Coronary artery (tissue), 2 donors: ENCODE results near the gene NANOS1.

Experiments
- DNase-seq: peaks from one replicate; pipeline ENCODE4 v3.0.0-alpha.2; 2017; ENCODE audit warnings: low spot score
- H3K27ac ChIP-seq, 2 donors: fragments of 200-600 bp; sonication (generic); one replicate each; pipeline ENCODE4 v1.5.1; 2016 to 2019
- H3K4me3 ChIP-seq: fragments of 200-600 bp; sonication (generic); 2 replicates; pipeline ENCODE4 v1.5.1; 2016; ENCODE audit warnings: mild to moderate bottlenecking, moderate library complexity
- CTCF ChIP-seq: fragments of 200-600 bp; sonication (generic); IDR thresholded peaks from one replicate; pipeline ENCODE4 v1.5.1; 2019; ENCODE audit warnings: antibody characterized with exemption

Gene NANOS1

DNA sequence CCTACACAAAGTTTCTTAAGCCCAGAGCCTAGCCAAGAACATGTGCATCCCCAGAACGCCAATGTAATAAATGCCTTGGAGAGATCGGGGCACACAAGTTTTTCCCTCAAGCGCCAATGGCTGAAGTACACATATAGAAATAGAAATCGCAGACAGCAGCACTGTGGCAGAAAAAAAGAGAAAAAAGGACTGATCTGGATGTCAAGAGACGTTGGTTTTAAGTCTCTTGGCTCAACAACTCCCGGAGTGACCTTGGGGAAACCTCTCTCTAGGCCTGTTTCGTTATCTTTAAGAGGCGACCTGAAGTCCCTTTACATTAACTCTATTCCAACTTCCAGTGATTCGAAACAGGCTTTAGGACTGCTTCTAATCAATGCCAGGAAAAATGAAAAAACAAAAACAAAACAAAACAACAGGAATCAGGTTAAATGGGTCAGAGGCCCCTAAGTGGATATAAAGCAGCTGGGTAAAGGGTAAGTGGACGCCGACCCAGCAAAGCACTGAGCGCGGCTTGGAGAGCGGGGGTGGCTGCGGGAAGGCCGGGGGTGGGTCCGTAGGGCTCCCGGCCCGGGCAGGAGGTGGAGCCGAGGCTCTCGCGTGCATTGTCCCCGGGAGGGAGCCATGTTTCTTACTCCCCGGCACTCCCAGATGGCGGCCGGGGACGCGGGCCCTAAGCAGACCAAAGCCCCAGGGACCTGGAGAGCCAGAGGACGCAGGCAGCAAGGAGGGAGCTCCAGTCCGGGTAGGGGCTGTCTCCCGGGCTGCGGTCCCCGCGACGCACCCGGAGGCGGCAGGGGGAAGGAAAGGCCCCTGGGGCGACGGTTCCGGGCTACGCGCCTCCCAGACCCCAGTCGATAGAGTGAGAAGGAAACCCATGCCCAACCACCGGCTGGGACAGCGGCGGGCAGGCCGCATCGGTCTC lies 50.3 kb downstream of the NANOS1 start:
- DNase-seq: peak; percentile 85
- TF ChIP-seq CTCF: no peak
- H3K27ac ChIP-seq: peak overlapping the region; percentile 89 to 93
- H3K4me3 ChIP-seq: peak overlapping the region; percentile 78

GRCh38 chr10:119080521-119081259 lies 51.2 kb downstream of the NANOS1 start, which contains the start of gene EIF3A:
Gene EIF3A, minus strand, starts transcription at chr10:119080817. Its CDS starts 141 bp downstream, at chr10:119080676.
- Histone ChIP-seq H3K27ac (peak within 1 kb of the TSS; percentile 89 to 93), H3K4me3 (peak within 1 kb of the TSS; percentile 78)
- peak; percentile 94 for DNase-seq
- TF ChIP-seq CTCF: no peak
